Kidney epithelial cell (primary cell): Measurements from ENCODE around the gene TIMM10B. TPM values are rescaled to one million over a fixed set of nuclear protein-coding genes. Genes with fewer than 3 reads are reported as not detected.

Experiments used
- DNase-seq: peaks from one replicate; pipeline ENCODE4 v3.0.0-alpha.2; 2010; ENCODE audit warnings: low read depth
- H3K27me3 ChIP-seq: 2 replicates; pipeline ENCODE4 v1.6.0; 2011; ENCODE audit warnings: low read length; ENCODE audit not compliant: control insufficient read depth, insufficient read depth
- H3K36me3 ChIP-seq: 2 replicates; pipeline ENCODE4 v1.5.1; 2011; ENCODE audit warnings: low read length; ENCODE audit not compliant: control insufficient read depth, insufficient read depth
- H3K4me3 ChIP-seq: 2 replicates; pipeline ENCODE4 v1.5.1; 2011; ENCODE audit warnings: low read depth, mild to moderate bottlenecking, control low read depth, low read length
- total RNA-seq: library from RNA; depleted of rRNA; stranded (reverse); fragments of >200 nt; gene quantifications from 2 replicates; pipeline ENCODE4 v1.2.3, GENCODE V29; 2015
- TF ChIP-seq, protein P1 (sequence below): IDR thresholded peaks from 2 replicates; pipeline ENCODE4 v1.5.1; 2011; ENCODE audit warnings: mild to moderate bottlenecking, moderate library complexity, low read length, control low read depth, inconsistent platforms; ENCODE audit not compliant: insufficient read depth, poor library complexity, severe bottlenecking

Gene TIMM10B
- total RNA-seq, 1 donor from 2014 or later, result 48.6 TPM

- H3K27me3 ChIP-seq, result no peaks in the 10 kb centered on the region
- no peak overlapping the region for H3K4me3 ChIP-seq
- TF ChIP-seq, protein P1, sequence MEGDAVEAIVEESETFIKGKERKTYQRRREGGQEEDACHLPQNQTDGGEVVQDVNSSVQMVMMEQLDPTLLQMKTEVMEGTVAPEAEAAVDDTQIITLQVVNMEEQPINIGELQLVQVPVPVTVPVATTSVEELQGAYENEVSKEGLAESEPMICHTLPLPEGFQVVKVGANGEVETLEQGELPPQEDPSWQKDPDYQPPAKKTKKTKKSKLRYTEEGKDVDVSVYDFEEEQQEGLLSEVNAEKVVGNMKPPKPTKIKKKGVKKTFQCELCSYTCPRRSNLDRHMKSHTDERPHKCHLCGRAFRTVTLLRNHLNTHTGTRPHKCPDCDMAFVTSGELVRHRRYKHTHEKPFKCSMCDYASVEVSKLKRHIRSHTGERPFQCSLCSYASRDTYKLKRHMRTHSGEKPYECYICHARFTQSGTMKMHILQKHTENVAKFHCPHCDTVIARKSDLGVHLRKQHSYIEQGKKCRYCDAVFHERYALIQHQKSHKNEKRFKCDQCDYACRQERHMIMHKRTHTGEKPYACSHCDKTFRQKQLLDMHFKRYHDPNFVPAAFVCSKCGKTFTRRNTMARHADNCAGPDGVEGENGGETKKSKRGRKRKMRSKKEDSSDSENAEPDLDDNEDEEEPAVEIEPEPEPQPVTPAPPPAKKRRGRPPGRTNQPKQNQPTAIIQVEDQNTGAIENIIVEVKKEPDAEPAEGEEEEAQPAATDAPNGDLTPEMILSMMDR, result no peak
- DNase-seq, result no peak
- no peaks in the 10 kb centered on the region for H3K36me3 ChIP-seq
Measured at GRCh38 chr11:6452219-6452618, 29.1 kb upstream of the TIMM10B start.

GRCh38 chr11:6453152-6453551, 28.1 kb upstream of the TIMM10B start:
- no peak for DNase-seq
- Histone ChIP-seq H3K27me3 (no peaks in the 10 kb centered on the region), H3K4me3 (no peak overlapping the region), H3K36me3 (no peaks in the 10 kb centered on the region)
- TF ChIP-seq, protein P1, result no peak

GRCh38 chr11:6455070-6455469, 26.2 kb upstream of the TIMM10B start:
- no peaks in the 10 kb centered on the region for H3K36me3 ChIP-seq
- TF ChIP-seq, protein P1, result no peak
- H3K27me3 ChIP-seq, result no peaks in the 10 kb centered on the region
- no peak for DNase-seq
- no peak overlapping the region for H3K4me3 ChIP-seq

DNA sequence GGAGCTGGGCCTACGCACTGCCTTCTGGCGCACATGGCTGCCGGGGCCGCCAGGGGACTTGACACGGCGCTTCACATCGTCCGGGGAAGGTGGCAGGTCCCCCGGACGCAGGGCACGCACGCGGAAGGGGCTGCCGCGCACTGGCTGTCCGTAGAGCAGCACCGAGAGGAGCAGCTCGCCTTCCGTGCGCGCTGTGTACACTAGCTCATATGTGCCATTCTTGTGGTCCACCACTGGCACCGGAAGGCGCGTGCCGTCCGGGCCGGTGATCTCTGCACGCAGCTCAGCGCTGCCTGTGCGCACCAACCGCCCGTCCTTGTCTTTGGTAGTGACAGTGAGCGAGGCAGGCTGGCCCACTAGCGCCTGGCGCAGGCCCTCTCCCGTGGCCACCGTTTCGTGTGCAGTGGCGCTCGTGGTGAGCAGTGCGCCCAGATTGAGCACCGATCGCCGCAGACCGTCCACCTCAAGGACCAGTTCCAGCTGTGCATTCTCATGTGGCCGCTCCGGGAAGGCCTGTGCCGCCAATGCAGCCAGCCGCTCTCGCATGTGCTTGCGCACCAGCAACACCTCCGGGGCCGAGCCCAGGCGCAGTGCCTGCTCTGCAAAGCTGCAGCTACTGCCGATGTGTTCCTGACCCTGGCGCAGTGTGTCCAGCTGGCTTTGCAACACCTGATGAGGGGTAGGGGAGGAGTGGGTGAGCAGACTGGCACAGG, 24.8 kb upstream of the TIMM10B start:
- H3K4me3 ChIP-seq, result no peak overlapping the region
- no peaks in the 10 kb centered on the region for H3K27me3 ChIP-seq
- DNase-seq, result no peak
- no peaks in the 10 kb centered on the region for H3K36me3 ChIP-seq
- TF ChIP-seq, protein P1, result no peak

DNA sequence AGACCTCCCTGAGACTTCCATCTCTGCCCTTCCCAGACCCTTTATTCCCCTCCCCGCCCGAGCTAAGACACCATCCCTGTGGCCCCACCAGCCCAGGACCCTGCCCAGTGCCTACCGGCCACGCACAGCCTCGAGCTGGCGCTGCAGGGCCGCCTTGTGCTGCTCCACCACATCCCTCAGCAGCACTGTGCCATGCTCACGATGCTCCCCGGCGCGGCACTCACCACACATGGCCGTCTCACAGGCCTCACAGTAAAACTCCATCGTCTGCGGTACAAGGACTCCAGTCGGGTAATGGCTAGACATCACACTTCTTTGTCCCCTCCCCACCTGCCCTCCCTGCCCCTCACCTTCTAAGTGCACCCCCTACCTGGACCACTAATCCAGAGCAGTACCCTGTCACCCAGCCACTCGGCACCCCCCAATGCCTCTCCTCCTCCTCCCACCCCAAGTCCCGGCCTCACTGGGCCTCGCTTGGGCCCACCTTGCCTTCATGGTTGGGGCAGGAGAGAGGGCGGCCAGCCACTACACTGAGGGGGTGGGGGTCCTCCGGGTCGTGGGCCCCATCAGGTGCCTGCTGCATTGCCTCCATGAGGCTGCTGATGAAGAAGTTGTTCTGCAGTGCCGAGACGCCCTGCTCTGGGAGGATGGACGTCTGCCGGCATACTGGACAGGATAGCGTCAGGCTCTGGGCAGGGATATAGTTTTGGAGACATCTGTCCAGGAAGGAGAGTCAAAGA, 23.6 kb upstream of the TIMM10B start:
- H3K36me3 ChIP-seq, result no peaks in the 10 kb centered on the region
- no peak overlapping the region for H3K4me3 ChIP-seq
- H3K27me3 ChIP-seq, result no peaks in the 10 kb centered on the region
- no peak for DNase-seq
- TF ChIP-seq, protein P1, result no peak
